H1 (cell line): ENCODE results near the gene SDHAF4. TPM values are rescaled to one million over a fixed set of nuclear protein-coding genes. Genes with fewer than 3 reads are reported as not detected.

Experiments used
- BACH1 ChIP-seq: IDR thresholded peaks from 2 replicates; pipeline ENCODE4 v1.6.1; 2012; ENCODE audit warnings: low read length, improper control_type of control experiment
- BCL11A ChIP-seq, 2 experiments: IDR thresholded peaks; one replicate each; pipeline ENCODE4 v1.6.1; 2011; ENCODE audit warnings: low read depth in 2 of 2, low read length in 2 of 2, mild to moderate bottlenecking in 2 of 2
- CREB1 ChIP-seq: IDR thresholded peaks from 2 replicates; pipeline ENCODE4 v1.6.1; 2012; ENCODE audit warnings: inconsistent platforms
- E2F6 ChIP-seq: IDR thresholded peaks from 2 replicates; pipeline ENCODE4 v1.6.1; 2012; ENCODE audit warnings: inconsistent platforms
- GABPA ChIP-seq: IDR thresholded peaks from 2 replicates; pipeline ENCODE4 v1.6.1; 2011; ENCODE audit warnings: mild to moderate bottlenecking, low read length, moderate library complexity, borderline replicate concordance; ENCODE audit not compliant: insufficient read depth
- TBP ChIP-seq: IDR thresholded peaks from 2 replicates; pipeline ENCODE4 v1.6.1; 2011; ENCODE audit warnings: low read depth, low read length, improper control_type of control experiment
- polyA plus RNA-seq, 7 experiments: library from polyadenylated mRNA; depleted of rRNA in 3 of 7; stranded (reverse) in 5 of 7; unstranded in 2 of 7; fragments of >200 nt in 5 of 7; fragments of 200-250 nt in 2 of 7; gene quantifications; 1 replicate in 5 of 7; 2 replicates in 1 of 7; 4 replicates in 1 of 7; pipeline versions ENCODE4 v1.2.1 to v1.2.3, GENCODE V29; 2011 to 2013; ENCODE audit warnings: missing spikeins in 2 of 7, mixed read lengths in 2 of 7
- total RNA-seq: library from RNA; stranded (reverse); fragmentation: NEBNext Ultra II Directional; extraction: Animal tissue kit (Norgen Biotek cat#: 25700); gene quantifications from 2 replicates; pipeline ENCODE4 v1.2.1, GENCODE V29; 2021

SDHAF4 gene
- total and polyA plus RNA-seq, 2 of the 8 experiments (the other 6 are each of a cell fraction or from before 2014, with no cell fraction given) = 9.8 to 14.9 TPM

DNA sequence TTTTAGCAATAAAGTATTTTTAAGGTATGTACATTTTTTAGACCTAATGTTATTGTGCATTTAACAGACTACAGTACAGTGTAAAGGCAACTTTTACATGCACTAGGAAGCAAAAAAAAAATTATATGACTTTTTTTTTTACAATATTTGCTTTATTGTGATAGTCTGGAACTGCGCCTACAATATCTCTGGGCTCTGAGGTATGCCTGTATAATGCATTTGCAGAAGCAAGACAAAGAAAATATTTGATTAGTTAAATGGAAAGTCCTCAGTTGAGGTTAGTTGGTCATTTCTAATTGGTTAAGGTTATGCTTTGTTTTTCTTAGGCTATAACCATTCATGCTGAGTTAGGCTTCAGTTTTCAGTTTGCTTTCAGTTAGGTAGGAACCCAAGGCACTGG is 54.0 kb downstream of the SDHAF4 start (continued):
- TF ChIP-seq E2F6 = no peak
- no peak for TF ChIP-seq BCL11A (IDR thresholded peaks at IDR 0.05; ENCODE audit: low read depth in 2 of 2, low read length in 2 of 2)
- no peak for TF ChIP-seq BACH1
- no peak for TF ChIP-seq GABPA
- TF ChIP-seq TBP = no peak
- no peak for TF ChIP-seq CREB1
